ENCODE measurements around the gene HIGD1C. TPM values are rescaled to one million over a fixed set of nuclear protein-coding genes. Genes with fewer than 3 reads are reported as not detected.

HIGD1C gene
- total and polyA plus RNA-seq, 5 experiments from 2014 or later, result not detected

DNA sequence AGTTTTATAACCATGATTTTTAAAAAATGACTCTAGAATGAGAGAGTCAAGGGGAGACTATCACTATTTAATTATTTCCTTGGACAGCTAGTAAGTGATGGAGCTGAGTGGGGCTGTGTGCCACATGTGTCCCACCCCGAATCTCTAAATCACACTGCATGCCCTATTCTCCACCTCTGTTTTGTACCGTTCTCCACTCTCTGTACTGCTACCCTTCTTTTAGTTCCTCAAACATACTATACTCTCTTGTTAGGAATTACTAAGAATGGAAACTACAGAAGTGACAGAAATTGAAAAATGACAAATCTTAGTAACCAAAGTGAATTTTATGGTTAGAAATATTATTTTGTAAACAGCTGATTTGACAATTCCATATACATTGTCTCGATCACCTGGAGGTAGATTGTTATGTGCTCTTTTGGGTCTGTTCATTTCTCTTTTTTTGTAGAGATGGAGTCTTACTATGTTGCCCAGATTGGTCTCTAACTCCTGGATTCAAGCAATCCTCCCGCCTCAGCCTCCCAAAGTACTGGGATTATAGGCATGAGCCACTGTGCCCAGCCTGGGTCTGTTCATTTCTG is 37.9 kb downstream of the HIGD1C start:
- Mint-ChIP-seq H3K27ac (peak overlapping the region in 3 of 10 donors; percentile 6 to 70 (median 51)), H3K4me3 (no peak overlapping the region), H3K36me3 (peaks cover 0 to 89% (median 38%) of the 10 kb centered on the region in 3 donors), H3K27me3 (no peaks in the 10 kb centered on the region), H3K9me3 (no peaks in the 10 kb centered on the region), H3K4me1 (peaks cover 2 to 11% (median 6%) of the 10 kb centered on the region in 4 donors)
- ATAC-seq (no peak), DNase-seq (no peak)
- POLR2A ChIA-PET, result no interaction called here

DNA sequence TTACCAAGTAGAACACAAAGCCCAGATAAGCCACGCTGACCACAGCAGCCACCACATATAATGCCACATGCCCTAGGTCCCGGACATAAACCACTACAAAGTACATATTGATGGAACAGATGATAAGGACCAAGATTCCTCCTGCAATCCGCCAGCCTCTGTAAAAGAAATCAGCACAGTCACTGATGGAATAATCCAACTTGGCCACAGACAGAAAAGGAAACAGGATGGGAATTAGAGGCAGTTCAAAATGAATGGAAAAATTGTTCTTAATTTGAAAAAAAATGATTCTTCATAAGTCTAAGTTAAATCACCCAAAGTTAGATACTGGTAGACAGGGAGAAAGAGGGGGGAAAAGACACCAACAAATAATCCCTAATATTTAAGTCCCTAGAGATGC is 38.4 kb downstream of the HIGD1C start:
- peaks cover 3 to 94% (median 42%) of the 10 kb centered on the region in 3 donors for H3K36me3 Mint-ChIP-seq
- POLR2A ChIA-PET, result no interaction called here
- H3K4me1 Mint-ChIP-seq, result peaks cover 3 to 11% (median 6%) of the 10 kb centered on the region in 4 donors
- H3K27ac Mint-ChIP-seq, result peak overlapping the region in 4 of 10 donors; percentile 6 to 70 (median 29)
- no peak for ATAC-seq
- no peak for DNase-seq
- no peak overlapping the region for H3K4me3 Mint-ChIP-seq
- H3K27me3 Mint-ChIP-seq, result no peaks in the 10 kb centered on the region
- H3K9me3 Mint-ChIP-seq, result no peaks in the 10 kb centered on the region

- H3K27ac Mint-ChIP-seq, result peak overlapping the region in 1 of 10 donors; percentile 25
- POLR2A ChIA-PET, result no interaction called here
Observed at GRCh38 chr12:50991291-50991690, 38.9 kb downstream of the HIGD1C start.

DNA sequence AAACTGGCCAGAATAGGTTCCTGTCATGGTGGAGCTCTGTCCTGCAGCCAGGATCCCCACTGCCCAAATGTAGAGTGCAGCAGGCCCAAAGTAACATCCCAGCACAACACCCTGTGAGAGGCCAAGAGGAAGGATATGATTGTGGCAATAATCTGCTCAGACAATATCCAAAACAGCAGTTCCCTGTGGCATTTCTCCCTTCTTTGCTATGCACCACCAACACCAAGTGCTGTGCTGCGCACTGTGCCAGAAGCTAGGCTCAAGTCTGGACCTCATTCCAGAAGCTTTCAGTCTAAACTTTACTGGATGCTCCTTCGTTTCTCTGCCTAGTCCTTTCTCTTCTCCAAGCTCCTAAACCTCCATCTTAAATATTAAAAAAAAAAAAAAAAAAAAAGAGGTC is 40.5 kb downstream of the HIGD1C start:
- no peak overlapping the region for H3K4me3 Mint-ChIP-seq
- H3K36me3 Mint-ChIP-seq, result peaks cover 4 to 93% (median 49%) of the 10 kb centered on the region in 3 donors
- no peak overlapping the region for H3K27ac Mint-ChIP-seq
- DNase-seq (no peak), ATAC-seq (no peak)
- H3K4me1 Mint-ChIP-seq, result peaks cover 0 to 3% (median under 1%) of the 10 kb centered on the region in 4 donors
- POLR2A ChIA-PET, result no interaction called here
- no peaks in the 10 kb centered on the region for H3K27me3 Mint-ChIP-seq
- no peaks in the 10 kb centered on the region for H3K9me3 Mint-ChIP-seq

More at GRCh38 chr12:50991291-50991690, 38.9 kb downstream of the HIGD1C start:
- ATAC-seq (no peak), DNase-seq (no peak)
- H3K4me1 Mint-ChIP-seq, result peaks cover 3 to 11% (median 6%) of the 10 kb centered on the region in 4 donors
- H3K4me3 Mint-ChIP-seq, result no peak overlapping the region
- no peaks in the 10 kb centered on the region for H3K9me3 Mint-ChIP-seq
- peaks cover 4 to 96% (median 44%) of the 10 kb centered on the region in 3 donors for H3K36me3 Mint-ChIP-seq
- H3K27me3 Mint-ChIP-seq, result no peaks in the 10 kb centered on the region

- Mint-ChIP-seq H3K4me1 (peaks cover 0 to 3% (median under 1%) of the 10 kb centered on the region in 4 donors), H3K27me3 (no peaks in the 10 kb centered on the region), H3K4me3 (no peak overlapping the region), H3K9me3 (no peaks in the 10 kb centered on the region), H3K36me3 (peaks cover 4 to 91% (median 29%) of the 10 kb centered on the region in 3 donors), H3K27ac (no peak overlapping the region)
- DNase-seq (no peak), ATAC-seq (no peak)
- POLR2A ChIA-PET, result interaction anchor here (0.5 to 1.5 kb wide), 2 partner anchors 24 to 246 kb away, joined by 4 to 5 read pairs; no protein-coding TSS in a partner anchor
Observed at GRCh38 chr12:50999093-50999492, 46.7 kb downstream of the HIGD1C start.

DNA sequence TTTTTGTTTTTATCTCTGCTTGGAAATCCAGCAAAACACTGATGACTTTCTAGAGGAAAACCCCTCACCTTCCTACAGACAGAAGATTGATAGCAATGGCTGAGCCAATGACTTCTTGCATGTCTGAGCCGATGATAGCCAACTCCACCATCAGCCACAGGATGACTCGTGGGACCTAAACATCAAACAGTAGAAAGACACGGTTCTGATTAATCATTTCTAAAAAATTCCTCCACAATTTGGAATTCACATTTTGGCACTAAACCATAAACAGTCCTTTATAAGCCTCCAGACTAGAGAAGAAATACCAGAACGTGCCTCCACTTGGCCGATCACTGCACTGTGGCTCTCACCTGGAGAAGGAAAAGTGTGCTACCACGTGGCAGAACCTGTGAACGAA is 47.9 kb downstream of the HIGD1C start:
- H3K27ac Mint-ChIP-seq, result peak overlapping the region in 1 of 10 donors; percentile 4
- ATAC-seq (no peak), DNase-seq (no peak)
- H3K36me3 Mint-ChIP-seq, result peaks cover 4 to 91% (median 20%) of the 10 kb centered on the region in 3 donors
- POLR2A ChIA-PET, result no interaction called here
- peaks cover 0 to 2% (median 0%) of the 10 kb centered on the region in 4 donors for H3K4me1 Mint-ChIP-seq
- H3K9me3 Mint-ChIP-seq, result no peaks in the 10 kb centered on the region
- H3K4me3 Mint-ChIP-seq, result no peak overlapping the region
- no peaks in the 10 kb centered on the region for H3K27me3 Mint-ChIP-seq

- no peak for ATAC-seq
- no peak for DNase-seq
- no peaks in the 10 kb centered on the region for H3K9me3 Mint-ChIP-seq
- POLR2A ChIA-PET, result interaction anchor here (1.1 kb wide), 1 partner anchor 11 kb away, joined by 3 read pairs; no protein-coding TSS in a partner anchor
- peak overlapping the region in 2 of 10 donors; percentile 22 to 73 for H3K27ac Mint-ChIP-seq
- no peaks in the 10 kb centered on the region for H3K27me3 Mint-ChIP-seq
- peaks cover 0 to 7% (median 0%) of the 10 kb centered on the region in 4 donors for H3K4me1 Mint-ChIP-seq
- H3K36me3 Mint-ChIP-seq, result peaks cover 0 to 91% (median 12%) of the 10 kb centered on the region in 3 donors
- H3K4me3 Mint-ChIP-seq, result no peak overlapping the region
Observed at GRCh38 chr12:51001799-51002198, 49.5 kb downstream of the HIGD1C start.

DNA sequence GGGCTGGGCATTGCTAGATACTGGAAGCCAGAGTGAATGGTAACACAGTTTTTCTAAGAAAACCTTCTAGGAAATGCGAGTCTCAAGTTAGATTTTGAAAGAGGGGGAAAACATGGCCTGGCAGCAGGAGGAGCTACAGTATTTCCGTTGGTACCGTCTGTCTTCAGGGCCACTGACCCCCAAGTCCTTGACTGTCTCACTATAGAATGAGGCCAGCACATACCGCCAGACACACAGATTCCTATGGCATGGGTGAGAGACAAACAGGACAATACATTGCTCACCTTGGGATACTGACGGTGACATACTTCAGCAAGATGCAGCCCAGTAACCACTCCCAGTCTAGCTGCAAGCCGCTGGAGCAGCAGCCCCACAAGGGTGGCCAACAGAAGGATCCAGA is 52.2 kb downstream of the HIGD1C start:
- H3K36me3 Mint-ChIP-seq, result peaks cover 0 to 87% (median 9%) of the 10 kb centered on the region in 3 donors
- POLR2A ChIA-PET, result no interaction called here
- peak overlapping the region in 7 of 10 donors; percentile 1 to 69 (median 19) for H3K27ac Mint-ChIP-seq
- H3K4me1 Mint-ChIP-seq, result peaks cover 5 to 21% (median 14%) of the 10 kb centered on the region in 4 donors
- DNase-seq (no peak), ATAC-seq (no peak)
- no peak overlapping the region for H3K4me3 Mint-ChIP-seq
- no peaks in the 10 kb centered on the region for H3K9me3 Mint-ChIP-seq
- no peaks in the 10 kb centered on the region for H3K27me3 Mint-ChIP-seq

DNA sequence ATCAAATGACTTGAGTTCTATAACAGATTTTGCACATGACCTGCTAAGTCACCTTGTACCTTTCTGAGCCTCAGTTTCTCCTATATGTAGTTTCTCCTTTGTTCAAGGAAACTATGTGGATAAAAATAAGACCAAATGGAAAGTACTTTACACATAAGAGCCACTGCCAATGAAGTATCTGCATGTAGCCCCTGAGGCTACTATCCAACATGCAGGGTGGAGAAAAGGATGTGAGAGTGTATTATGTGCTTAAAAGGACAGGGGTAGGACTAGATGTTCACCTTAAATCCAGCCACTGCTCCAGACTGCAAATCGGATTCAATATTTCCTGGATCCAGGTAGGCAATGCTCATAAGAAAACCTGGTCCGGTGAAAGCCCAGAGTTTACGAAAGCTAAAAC is 52.7 kb downstream of the HIGD1C start:
- Mint-ChIP-seq H3K27ac (peak overlapping the region in 5 of 10 donors; percentile 17 to 81 (median 59)), H3K4me1 (peaks cover 5 to 27% (median 17%) of the 10 kb centered on the region in 4 donors), H3K36me3 (peaks cover 0 to 82% (median 9%) of the 10 kb centered on the region in 3 donors), H3K27me3 (no peaks in the 10 kb centered on the region), H3K4me3 (no peak overlapping the region), H3K9me3 (no peaks in the 10 kb centered on the region)
- DNase-seq, result no peak
- POLR2A ChIA-PET, result no interaction called here
- no peak for ATAC-seq

DNA sequence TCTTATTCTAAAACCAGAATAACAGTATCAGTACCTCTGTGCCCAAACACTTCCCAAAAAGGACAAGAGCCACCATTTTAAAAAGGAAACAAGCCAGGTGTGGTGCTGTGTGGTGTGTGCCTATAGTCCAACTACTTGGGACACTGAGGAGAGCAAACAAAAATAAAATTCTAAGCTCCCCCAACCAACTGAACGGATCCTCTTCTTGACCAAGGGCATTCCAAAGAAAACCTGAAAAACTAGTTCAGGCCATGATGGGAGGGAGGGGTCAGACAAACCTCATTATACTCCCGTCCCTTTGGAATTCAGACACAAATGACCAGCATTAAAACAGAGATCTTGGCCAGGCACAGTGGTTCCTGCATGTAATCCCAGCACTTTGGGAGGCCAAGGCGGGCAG is 53.3 kb downstream of the HIGD1C start:
- Mint-ChIP-seq H3K9me3 (no peaks in the 10 kb centered on the region), H3K4me1 (peaks cover 5 to 33% (median 21%) of the 10 kb centered on the region in 4 donors), H3K36me3 (peaks cover 0 to 75% (median 3%) of the 10 kb centered on the region in 3 donors), H3K27me3 (no peaks in the 10 kb centered on the region), H3K27ac (peak overlapping the region in 5 of 10 donors; percentile 15 to 81 (median 64)), H3K4me3 (no peak overlapping the region)
- DNase-seq (no peak), ATAC-seq (no peak)
- POLR2A ChIA-PET, result no interaction called here

- H3K4me1 Mint-ChIP-seq, result peaks cover 12 to 57% (median 36%) of the 10 kb centered on the region in 4 donors
- no peak for ATAC-seq
- H3K27ac Mint-ChIP-seq, result peak overlapping the region; percentile 82 to 95 (median 86)
- no peak for DNase-seq
- H3K9me3 Mint-ChIP-seq, result no peaks in the 10 kb centered on the region
- peak overlapping the region; percentile 70 to 93 (median 83) for H3K4me3 Mint-ChIP-seq
- H3K36me3 Mint-ChIP-seq, result peaks cover 0 to 49% (median 3%) of the 10 kb centered on the region in 3 donors
- no peaks in the 10 kb centered on the region for H3K27me3 Mint-ChIP-seq
- POLR2A ChIA-PET, result interaction anchor here (0.6 to 3.1 kb wide), 3 partner anchors 17 to 73 kb away, joined by 3 to 23 read pairs (median 3); partner anchors contain the start of gene SLC11A2
Observed at GRCh38 chr12:51008329-51009055, 56.1 kb downstream of the HIGD1C start.

DNA sequence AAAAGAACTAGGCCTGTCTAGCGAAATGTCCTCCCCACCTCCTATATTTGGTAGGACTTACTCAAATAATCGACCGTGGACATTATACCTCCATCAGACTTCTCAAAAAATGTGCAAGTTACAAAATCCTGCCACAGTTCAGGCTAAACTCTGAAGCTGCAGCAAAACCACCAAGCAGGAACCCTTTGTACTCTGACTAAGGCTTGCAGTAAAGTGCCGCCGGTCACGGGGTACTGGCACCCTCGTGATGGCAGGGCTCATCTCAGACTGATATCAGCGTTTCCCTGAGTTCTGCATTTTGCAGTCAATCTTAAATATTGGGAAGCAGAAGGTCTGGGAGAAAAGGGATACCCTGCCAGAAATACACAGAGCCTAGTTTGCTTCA is 56.7 kb downstream of the HIGD1C start:
- Mint-ChIP-seq H3K9me3 (no peaks in the 10 kb centered on the region), H3K36me3 (peaks cover 0 to 44% (median 3%) of the 10 kb centered on the region in 3 donors), H3K4me3 (peak overlapping the region; percentile 70 to 93 (median 83)), H3K27me3 (no peaks in the 10 kb centered on the region), H3K4me1 (peaks cover 12 to 58% (median 36%) of the 10 kb centered on the region in 4 donors), H3K27ac (peak overlapping the region; percentile 82 to 95 (median 86))
- ATAC-seq (peak; percentile 100), DNase-seq (peak; percentile 51 to 84 (median 64))
- POLR2A ChIA-PET, result interaction anchor here (0.6 to 3.1 kb wide), 3 partner anchors 17 to 72 kb away, joined by 3 to 23 read pairs (median 3); partner anchors contain the start of gene SLC11A2

- Mint-ChIP-seq H3K27ac (peak overlapping the region in 7 of 10 donors; percentile 8 to 80 (median 47)), H3K36me3 (peaks cover 0 to 15% (median 0%) of the 10 kb centered on the region in 3 donors), H3K4me1 (peaks cover 12 to 55% (median 36%) of the 10 kb centered on the region in 4 donors), H3K27me3 (no peaks in the 10 kb centered on the region), H3K4me3 (no peak overlapping the region), H3K9me3 (no peaks in the 10 kb centered on the region)
- POLR2A ChIA-PET, result interaction anchor here (0.7 to 1.4 kb wide), 3 partner anchors 9 to 248 kb away, joined by 3 read pairs; partner anchors contain the start of gene SLC11A2
- DNase-seq (no peak), ATAC-seq (no peak)
Observed at GRCh38 chr12:51011955-51012354, 59.6 kb downstream of the HIGD1C start.

All from naive thymus-derived CD8-positive, alpha-beta T cell (primary cell).